AG20443 (cell line): ENCODE results near the gene PCYT2.
A peak's percentile ranks its signal among the peaks of the same experiment; 100 is the strongest.

Experiments
- DNase-seq: peaks from one replicate; pipeline ENCODE4 v3.0.0; 2012; ENCODE audit warnings: low spot score, mixed read lengths

Gene PCYT2

GRCh38 chr17:81912441-81913309 is 1.5 kb upstream of the PCYT2 start:
- no peak for DNase-seq

- no peak for DNase-seq
Measured at GRCh38 chr17:81911969-81912368, 770 bp upstream of the PCYT2 start.

GRCh38 chr17:81910840-81911276 is 341 bp downstream of the PCYT2 start:
- peak; percentile 53 for DNase-seq

- no peak for DNase-seq
Measured at GRCh38 chr17:81909966-81910839, 996 bp downstream of the PCYT2 start.

- DNase-seq: no peak
Measured at GRCh38 chr17:81909231-81909630, 2.0 kb downstream of the PCYT2 start.

GRCh38 chr17:81908793-81909192 is 2.4 kb downstream of the PCYT2 start:
- DNase-seq: no peak

GRCh38 chr17:81907219-81908145 is 3.7 kb downstream of the PCYT2 start:
- DNase-seq: no peak

GRCh38 chr17:81906476-81907218 is 4.6 kb downstream of the PCYT2 start:
- no peak for DNase-seq

GRCh38 chr17:81905993-81906392 is 5.2 kb downstream of the PCYT2 start:
- no peak for DNase-seq

GRCh38 chr17:81905424-81905875 is 5.7 kb downstream of the PCYT2 start:
- no peak for DNase-seq

GRCh38 chr17:81904600-81905423 is 6.4 kb downstream of the PCYT2 start:
- no peak for DNase-seq

GRCh38 chr17:81903896-81904599 is 7.2 kb downstream of the PCYT2 start:
- no peak for DNase-seq

- no peak for DNase-seq
Measured at GRCh38 chr17:81903415-81903831, 7.8 kb downstream of the PCYT2 start.

- DNase-seq: no peak
Measured at GRCh38 chr17:81902653-81903414, 8.4 kb downstream of the PCYT2 start.

GRCh38 chr17:81902023-81902652 is 9.1 kb downstream of the PCYT2 start, which contains the start of gene NPB:
Gene NPB (plus strand): TSS chr17:81902238. CDS start chr17:81902278, 40 bp downstream.
- DNase-seq: peak; percentile 38

GRCh38 chr17:81901167-81902022 is 9.8 kb downstream of the PCYT2 start:
- no peak for DNase-seq
